Stomach (tissue), 4 donors: ENCODE results near the gene C3orf20.

Experiments used
- POLR2A ChIP-seq, 4 donors: fragments of 450-650 bp; IDR thresholded peaks; one replicate each; pipeline ENCODE4 v1.6.1; 2016; ENCODE audit warnings: antibody characterized with exemption in 4 of 4, control low read depth in 2 of 4, mild to moderate bottlenecking in 1 of 4, moderate library complexity in 1 of 4
- TF ChIP-seq, protein P1 (sequence below), 7 experiments: fragments of 450-650 bp in 4 of 7; fragments of 200-600 bp in 3 of 7; sonication (generic) in 3 of 7; IDR thresholded peaks; one replicate each; pipeline ENCODE4 v1.5.1; 2016 to 2019; ENCODE audit warnings: antibody characterized with exemption in 7 of 7, control low read depth in 2 of 7, mild to moderate bottlenecking in 1 of 7

DNA sequence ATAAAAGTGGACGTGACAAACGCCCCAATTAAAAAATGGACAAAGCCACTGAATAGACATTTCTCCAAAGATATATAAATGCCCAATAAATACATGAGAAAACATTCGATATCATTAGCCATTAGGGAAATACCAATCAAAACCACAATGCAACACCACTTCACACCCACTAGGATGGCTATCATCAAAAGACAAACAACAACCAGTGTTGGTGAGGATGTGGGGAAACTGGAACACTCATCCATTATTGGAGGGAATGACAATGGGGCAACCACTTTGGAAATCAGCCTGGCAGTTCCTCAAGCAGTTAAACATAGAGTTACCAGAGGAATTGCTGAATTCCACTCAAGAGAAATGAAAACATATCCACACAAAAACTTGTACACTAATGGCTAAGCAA lies 111.4 kb downstream of the C3orf20 start:
- no peak for TF ChIP-seq POLR2A (IDR thresholded peaks at IDR 0.05)
- TF ChIP-seq, protein P1, sequence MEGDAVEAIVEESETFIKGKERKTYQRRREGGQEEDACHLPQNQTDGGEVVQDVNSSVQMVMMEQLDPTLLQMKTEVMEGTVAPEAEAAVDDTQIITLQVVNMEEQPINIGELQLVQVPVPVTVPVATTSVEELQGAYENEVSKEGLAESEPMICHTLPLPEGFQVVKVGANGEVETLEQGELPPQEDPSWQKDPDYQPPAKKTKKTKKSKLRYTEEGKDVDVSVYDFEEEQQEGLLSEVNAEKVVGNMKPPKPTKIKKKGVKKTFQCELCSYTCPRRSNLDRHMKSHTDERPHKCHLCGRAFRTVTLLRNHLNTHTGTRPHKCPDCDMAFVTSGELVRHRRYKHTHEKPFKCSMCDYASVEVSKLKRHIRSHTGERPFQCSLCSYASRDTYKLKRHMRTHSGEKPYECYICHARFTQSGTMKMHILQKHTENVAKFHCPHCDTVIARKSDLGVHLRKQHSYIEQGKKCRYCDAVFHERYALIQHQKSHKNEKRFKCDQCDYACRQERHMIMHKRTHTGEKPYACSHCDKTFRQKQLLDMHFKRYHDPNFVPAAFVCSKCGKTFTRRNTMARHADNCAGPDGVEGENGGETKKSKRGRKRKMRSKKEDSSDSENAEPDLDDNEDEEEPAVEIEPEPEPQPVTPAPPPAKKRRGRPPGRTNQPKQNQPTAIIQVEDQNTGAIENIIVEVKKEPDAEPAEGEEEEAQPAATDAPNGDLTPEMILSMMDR (IDR thresholded peaks at IDR 0.05) = no peak
